Fibroblast of gingiva (primary cell): ENCODE results near the gene CEP85.

Experiments
- DNase-seq: peaks from one replicate; pipeline ENCODE4 v3.0.0-alpha.2; 2011; ENCODE audit warnings: low read depth

CEP85 gene

GRCh38 chr1:26315874-26316850 is 82.2 kb downstream of the CEP85 start:
- DNase-seq: no peak

DNA sequence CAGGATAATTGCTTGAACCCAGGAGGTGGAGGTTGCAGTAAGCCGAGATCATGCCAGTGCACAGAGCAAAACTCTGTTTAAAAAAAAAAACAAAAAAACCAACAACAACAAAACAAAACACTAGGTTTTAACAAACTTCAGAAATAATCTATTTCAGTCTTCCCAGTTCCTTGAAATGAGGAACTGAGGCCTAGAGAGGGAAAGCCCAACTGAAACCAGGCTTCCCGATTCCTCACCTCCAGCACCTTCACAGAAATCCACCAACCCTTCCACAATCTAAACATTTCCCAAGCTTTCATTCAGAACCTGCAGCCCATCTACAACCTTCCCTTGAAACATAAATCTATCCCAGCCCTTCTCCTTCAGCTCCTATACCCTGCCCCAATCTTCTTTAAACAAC is 83.1 kb downstream of the CEP85 start:
- DNase-seq: no peak

GRCh38 chr1:26317612-26318337 is 83.8 kb downstream of the CEP85 start, which contains the start of gene CD52:
Gene CD52 (plus strand): TSS chr1:26317958. CDS start chr1:26318018, 60 bp downstream.
- DNase-seq: no peak

- no peak for DNase-seq
Measured at GRCh38 chr1:26318338-26319064, 84.5 kb downstream of the CEP85 start.

DNA sequence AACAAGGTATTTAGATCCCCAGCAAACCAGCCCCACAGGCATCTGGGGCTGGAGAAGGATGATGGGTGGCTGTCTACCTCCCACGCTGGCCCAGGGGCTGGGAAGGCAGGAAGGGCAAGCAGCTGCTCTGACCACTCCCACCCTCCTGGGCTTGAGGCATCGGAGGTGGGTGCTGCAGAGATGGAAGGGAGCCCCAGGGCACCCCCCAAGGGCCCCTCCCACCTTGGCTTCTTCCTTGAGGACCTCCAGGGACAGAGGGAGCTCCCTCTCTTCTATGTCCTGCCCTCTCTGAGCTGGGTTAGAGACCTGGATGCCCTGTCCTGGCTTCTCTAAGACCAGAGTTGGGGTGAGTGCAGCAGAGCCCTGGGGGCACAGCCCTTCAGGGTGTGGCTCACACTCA is 86.9 kb downstream of the CEP85 start:
- DNase-seq: no peak

GRCh38 chr1:26321315-26322041 is 87.5 kb downstream of the CEP85 start:
- peak; percentile 76 for DNase-seq

- no peak for DNase-seq
Measured at GRCh38 chr1:26322042-26322331, 88.0 kb downstream of the CEP85 start.

GRCh38 chr1:26323382-26323781 is 89.4 kb downstream of the CEP85 start:
- DNase-seq: no peak

- no peak for DNase-seq
Measured at GRCh38 chr1:26324550-26324949, 90.5 kb downstream of the CEP85 start.

- DNase-seq: no peak
Measured at GRCh38 chr1:26327956-26328362, 94.0 kb downstream of the CEP85 start.
